ENCODE data around the gene IMMP2L. TPM values are rescaled to one million over a fixed set of nuclear protein-coding genes. Genes with fewer than 3 reads are reported as not detected.

IMMP2L gene
- total RNA-seq, 1 experiment from 2014 or later = 13.6 TPM

DNA sequence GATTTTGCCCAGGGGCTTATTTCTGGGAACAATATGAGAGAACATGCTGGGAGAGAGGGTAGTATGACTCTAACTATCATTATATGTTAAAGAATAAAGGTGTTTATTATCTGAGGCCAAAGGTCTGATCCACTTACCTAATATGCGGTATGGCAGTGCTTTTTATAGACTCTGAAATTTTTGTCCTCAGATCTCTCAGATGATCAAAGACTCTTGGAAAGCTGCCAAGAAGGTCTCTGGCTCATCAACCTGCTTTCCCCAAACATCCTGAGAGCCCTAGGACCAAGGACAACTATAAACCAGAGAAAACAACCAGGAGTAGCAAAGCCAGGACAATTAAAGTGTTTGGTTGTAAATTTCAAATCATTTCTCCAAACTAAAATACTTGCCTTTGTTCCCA, 727.1 kb downstream of the IMMP2L start:
- Mint-ChIP-seq H3K36me3 (0 out of 2 replicates have a peak, but pooled peaks cover 3% of the 10 kb centered on the region), H3K4me3 (no peak overlapping the region), H3K9me3 (peaks cover 15% of the 10 kb centered on the region), H3K27me3 (ENCODE audit: low read depth) (no peaks in the 10 kb centered on the region), H3K4me1 (peaks cover 21% of the 10 kb centered on the region), H3K27ac (no peak overlapping the region)
- ChIA-PET CTCF (no interaction called here), POLR2A (no interaction called here)
- ATAC-seq = no peak
- TF ChIP-seq ZNF423 (CRISPR knock-in tag; IDR thresholded peaks at IDR 0.05) (no peak), PRRX2 (CRISPR knock-in tag; IDR thresholded peaks at IDR 0.05) (no peak), ZNF232 (CRISPR knock-in tag; IDR thresholded peaks at IDR 0.05) (no peak), JUN (CRISPR knock-in tag; IDR thresholded peaks at IDR 0.05) (no peak)
- TF ChIP-seq, protein P1, sequence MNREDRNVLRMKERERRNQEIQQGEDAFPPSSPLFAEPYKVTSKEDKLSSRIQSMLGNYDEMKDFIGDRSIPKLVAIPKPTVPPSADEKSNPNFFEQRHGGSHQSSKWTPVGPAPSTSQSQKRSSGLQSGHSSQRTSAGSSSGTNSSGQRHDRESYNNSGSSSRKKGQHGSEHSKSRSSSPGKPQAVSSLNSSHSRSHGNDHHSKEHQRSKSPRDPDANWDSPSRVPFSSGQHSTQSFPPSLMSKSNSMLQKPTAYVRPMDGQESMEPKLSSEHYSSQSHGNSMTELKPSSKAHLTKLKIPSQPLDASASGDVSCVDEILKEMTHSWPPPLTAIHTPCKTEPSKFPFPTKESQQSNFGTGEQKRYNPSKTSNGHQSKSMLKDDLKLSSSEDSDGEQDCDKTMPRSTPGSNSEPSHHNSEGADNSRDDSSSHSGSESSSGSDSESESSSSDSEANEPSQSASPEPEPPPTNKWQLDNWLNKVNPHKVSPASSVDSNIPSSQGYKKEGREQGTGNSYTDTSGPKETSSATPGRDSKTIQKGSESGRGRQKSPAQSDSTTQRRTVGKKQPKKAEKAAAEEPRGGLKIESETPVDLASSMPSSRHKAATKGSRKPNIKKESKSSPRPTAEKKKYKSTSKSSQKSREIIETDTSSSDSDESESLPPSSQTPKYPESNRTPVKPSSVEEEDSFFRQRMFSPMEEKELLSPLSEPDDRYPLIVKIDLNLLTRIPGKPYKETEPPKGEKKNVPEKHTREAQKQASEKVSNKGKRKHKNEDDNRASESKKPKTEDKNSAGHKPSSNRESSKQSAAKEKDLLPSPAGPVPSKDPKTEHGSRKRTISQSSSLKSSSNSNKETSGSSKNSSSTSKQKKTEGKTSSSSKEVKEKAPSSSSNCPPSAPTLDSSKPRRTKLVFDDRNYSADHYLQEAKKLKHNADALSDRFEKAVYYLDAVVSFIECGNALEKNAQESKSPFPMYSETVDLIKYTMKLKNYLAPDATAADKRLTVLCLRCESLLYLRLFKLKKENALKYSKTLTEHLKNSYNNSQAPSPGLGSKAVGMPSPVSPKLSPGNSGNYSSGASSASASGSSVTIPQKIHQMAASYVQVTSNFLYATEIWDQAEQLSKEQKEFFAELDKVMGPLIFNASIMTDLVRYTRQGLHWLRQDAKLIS (CRISPR knock-in tag; IDR thresholded peaks at IDR 0.05; ENCODE audit: borderline replicate concordance) = no peak
- DNase-seq (ENCODE audit: low spot score) = no peak

DNA sequence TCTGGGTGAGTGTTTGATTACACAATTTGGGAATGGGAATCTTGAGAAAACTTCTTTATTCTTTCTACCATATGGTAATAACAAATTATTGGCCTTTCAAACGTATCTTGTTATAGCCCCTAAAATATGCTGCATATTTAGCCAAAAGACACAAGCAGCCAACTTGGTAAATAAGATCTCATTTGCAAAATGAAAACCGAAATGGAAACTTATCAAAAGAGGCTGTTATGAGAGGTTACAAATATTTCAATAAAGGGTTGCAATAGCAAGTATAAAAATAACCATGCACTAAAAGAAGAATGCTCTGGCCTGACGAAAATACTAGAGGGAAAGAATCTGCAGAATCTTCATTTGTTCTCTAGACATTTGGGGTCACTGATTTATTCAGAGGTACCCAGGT, 730.9 kb downstream of the IMMP2L start:
- no peak overlapping the region for H3K4me3 Mint-ChIP-seq
- H3K27ac Mint-ChIP-seq = no peak overlapping the region
- no peaks in the 10 kb centered on the region for H3K27me3 Mint-ChIP-seq (ENCODE audit: low read depth)
- peaks cover 15% of the 10 kb centered on the region for H3K4me1 Mint-ChIP-seq
- POLR2A ChIA-PET = no interaction called here
- DNase-seq (ENCODE audit: low spot score) (no peak), ATAC-seq (no peak)
- 0 out of 2 replicates have a peak, but pooled peaks cover 2% of the 10 kb centered on the region for H3K36me3 Mint-ChIP-seq
- H3K9me3 Mint-ChIP-seq = peaks cover 7% of the 10 kb centered on the region
- CTCF ChIA-PET = no interaction called here
- TF ChIP-seq, protein P2, sequence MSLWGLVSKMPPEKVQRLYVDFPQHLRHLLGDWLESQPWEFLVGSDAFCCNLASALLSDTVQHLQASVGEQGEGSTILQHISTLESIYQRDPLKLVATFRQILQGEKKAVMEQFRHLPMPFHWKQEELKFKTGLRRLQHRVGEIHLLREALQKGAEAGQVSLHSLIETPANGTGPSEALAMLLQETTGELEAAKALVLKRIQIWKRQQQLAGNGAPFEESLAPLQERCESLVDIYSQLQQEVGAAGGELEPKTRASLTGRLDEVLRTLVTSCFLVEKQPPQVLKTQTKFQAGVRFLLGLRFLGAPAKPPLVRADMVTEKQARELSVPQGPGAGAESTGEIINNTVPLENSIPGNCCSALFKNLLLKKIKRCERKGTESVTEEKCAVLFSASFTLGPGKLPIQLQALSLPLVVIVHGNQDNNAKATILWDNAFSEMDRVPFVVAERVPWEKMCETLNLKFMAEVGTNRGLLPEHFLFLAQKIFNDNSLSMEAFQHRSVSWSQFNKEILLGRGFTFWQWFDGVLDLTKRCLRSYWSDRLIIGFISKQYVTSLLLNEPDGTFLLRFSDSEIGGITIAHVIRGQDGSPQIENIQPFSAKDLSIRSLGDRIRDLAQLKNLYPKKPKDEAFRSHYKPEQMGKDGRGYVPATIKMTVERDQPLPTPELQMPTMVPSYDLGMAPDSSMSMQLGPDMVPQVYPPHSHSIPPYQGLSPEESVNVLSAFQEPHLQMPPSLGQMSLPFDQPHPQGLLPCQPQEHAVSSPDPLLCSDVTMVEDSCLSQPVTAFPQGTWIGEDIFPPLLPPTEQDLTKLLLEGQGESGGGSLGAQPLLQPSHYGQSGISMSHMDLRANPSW (CRISPR knock-in tag; conservative IDR thresholded peaks at IDR 0.05; ENCODE audit: low read depth) = no peak
- no peak for TF ChIP-seq ZNF232 (CRISPR knock-in tag; IDR thresholded peaks at IDR 0.05)
- TF ChIP-seq, protein P3, sequence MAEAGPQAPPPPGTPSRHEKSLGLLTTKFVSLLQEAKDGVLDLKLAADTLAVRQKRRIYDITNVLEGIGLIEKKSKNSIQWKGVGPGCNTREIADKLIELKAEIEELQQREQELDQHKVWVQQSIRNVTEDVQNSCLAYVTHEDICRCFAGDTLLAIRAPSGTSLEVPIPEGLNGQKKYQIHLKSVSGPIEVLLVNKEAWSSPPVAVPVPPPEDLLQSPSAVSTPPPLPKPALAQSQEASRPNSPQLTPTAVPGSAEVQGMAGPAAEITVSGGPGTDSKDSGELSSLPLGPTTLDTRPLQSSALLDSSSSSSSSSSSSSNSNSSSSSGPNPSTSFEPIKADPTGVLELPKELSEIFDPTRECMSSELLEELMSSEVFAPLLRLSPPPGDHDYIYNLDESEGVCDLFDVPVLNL (CRISPR knock-in tag; IDR thresholded peaks at IDR 0.05; ENCODE audit: borderline replicate concordance, low read depth) = no peak
- TF ChIP-seq, protein P4, sequence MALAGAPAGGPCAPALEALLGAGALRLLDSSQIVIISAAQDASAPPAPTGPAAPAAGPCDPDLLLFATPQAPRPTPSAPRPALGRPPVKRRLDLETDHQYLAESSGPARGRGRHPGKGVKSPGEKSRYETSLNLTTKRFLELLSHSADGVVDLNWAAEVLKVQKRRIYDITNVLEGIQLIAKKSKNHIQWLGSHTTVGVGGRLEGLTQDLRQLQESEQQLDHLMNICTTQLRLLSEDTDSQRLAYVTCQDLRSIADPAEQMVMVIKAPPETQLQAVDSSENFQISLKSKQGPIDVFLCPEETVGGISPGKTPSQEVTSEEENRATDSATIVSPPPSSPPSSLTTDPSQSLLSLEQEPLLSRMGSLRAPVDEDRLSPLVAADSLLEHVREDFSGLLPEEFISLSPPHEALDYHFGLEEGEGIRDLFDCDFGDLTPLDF (CRISPR knock-in tag; IDR thresholded peaks at IDR 0.05) = no peak
- TF ChIP-seq SP1 (CRISPR knock-in tag; conservative IDR thresholded peaks at IDR 0.05) = no peak
- TF ChIP-seq, protein P5, sequence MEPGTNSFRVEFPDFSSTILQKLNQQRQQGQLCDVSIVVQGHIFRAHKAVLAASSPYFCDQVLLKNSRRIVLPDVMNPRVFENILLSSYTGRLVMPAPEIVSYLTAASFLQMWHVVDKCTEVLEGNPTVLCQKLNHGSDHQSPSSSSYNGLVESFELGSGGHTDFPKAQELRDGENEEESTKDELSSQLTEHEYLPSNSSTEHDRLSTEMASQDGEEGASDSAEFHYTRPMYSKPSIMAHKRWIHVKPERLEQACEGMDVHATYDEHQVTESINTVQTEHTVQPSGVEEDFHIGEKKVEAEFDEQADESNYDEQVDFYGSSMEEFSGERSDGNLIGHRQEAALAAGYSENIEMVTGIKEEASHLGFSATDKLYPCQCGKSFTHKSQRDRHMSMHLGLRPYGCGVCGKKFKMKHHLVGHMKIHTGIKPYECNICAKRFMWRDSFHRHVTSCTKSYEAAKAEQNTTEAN (CRISPR knock-in tag; IDR thresholded peaks at IDR 0.05) = no peak
- TF ChIP-seq, protein P6, sequence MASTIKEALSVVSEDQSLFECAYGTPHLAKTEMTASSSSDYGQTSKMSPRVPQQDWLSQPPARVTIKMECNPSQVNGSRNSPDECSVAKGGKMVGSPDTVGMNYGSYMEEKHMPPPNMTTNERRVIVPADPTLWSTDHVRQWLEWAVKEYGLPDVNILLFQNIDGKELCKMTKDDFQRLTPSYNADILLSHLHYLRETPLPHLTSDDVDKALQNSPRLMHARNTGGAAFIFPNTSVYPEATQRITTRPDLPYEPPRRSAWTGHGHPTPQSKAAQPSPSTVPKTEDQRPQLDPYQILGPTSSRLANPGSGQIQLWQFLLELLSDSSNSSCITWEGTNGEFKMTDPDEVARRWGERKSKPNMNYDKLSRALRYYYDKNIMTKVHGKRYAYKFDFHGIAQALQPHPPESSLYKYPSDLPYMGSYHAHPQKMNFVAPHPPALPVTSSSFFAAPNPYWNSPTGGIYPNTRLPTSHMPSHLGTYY (CRISPR knock-in tag; IDR thresholded peaks at IDR 0.05) = no peak
- TF ChIP-seq NFE2L1 (CRISPR knock-in tag; IDR thresholded peaks at IDR 0.05) = no peak

All from WTC11 (cell line).